Activated T-cell treated with anti-CD3 and anti-CD28 coated beads for 48 hours (primary cell): Measurements from ENCODE around the gene SNRNP27.
A peak's percentile ranks its signal among the peaks of the same experiment; 100 is the strongest.
"Not testable (repeated sequence)": the region's sequence is repeated elsewhere in the genome, so short reads cannot be mapped to it uniquely, and the experiment has no call there.

Experiments used
- DNase-seq: peaks from one replicate; pipeline ENCODE4 v3.0.0-alpha.2; 2020; ENCODE audit warnings: low read depth

SNRNP27 gene, protein sequence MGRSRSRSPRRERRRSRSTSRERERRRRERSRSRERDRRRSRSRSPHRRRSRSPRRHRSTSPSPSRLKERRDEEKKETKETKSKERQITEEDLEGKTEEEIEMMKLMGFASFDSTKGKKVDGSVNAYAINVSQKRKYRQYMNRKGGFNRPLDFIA

DNA sequence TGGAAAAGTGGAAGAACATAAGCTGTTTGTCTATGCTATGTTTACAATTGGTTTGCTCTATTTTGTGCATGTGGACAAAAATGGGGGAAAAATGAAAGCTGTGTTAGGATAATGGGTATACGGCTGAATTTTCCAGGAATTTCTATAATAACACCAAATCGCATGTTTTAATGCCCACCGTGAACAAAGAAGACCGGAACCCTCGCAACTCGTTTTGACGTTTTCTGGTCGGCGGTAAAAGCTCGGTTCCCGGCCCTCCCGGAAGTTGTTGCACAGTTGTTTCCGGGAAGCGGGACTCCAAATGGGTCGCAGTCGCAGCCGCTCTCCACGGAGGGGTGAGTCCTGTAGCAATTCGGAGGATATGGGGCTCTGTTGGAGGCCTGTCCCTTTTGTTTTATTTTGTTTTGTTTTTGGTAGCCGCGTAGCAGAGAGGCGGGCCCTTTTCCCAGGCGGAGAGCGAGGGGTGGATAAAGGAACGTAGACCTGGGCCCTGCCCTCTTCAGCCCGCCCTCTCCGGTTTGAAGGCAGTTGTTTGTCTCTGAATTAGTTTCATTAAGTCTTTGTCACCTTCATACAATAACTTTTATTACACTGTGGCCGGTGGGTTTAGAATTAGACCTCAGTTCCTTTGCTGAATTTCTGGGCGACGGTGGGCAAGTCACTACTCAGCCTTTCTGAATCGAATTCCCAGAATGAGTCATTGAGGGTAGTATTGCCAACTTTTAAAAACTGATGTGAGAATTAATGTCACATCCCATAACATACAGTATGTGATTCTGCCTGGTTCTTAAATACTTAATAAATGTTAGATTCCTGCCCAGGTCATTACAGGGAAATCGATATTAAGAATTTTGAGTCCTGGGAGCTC is at the start of gene SNRNP27:
TSS of gene SNRNP27 (plus strand) at position 273 of the 868 bp plus-strand sequence. CDS start at position 302, 29 bp downstream.
- DNase-seq: peak; percentile 72

DNA sequence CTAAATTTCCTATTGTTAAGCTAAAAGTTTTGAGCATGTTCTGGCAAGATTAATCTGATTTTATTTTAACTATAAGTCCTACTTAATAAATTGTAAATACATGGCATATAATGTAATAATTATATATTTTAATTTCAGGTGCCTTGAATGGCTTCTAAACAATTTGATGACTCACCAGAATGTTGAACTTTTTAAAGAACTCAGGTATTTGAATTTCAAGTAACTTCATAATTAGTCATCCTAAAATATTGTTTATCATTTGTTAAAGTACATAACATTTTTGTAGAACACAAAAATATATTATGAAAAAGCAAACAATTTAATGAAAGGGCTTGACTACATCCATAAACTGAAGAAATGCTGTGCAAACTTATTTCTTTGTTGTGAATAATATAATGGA is 49.8 kb upstream of the SNRNP27 start:
- DNase-seq: no peak

DNA sequence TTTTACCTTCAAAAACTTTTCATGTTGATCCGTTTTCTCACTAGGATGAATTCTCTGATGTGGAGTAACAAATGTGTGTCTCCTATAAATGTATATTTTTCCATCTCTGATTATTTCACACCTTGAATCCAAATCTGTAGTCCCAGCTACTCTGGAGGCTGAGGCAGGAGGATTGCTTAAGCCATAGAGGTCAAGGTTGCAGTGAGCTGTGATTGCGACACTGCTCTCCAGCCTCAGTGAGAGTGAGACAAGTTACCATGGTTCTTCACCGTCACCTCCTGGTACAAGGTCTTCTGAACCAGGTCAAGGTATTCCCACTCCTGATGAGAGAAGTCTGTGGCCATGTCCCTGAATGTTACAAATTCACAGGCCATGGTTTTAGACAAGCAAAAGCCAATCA is 49.2 kb upstream of the SNRNP27 start:
- no peak for DNase-seq

DNA sequence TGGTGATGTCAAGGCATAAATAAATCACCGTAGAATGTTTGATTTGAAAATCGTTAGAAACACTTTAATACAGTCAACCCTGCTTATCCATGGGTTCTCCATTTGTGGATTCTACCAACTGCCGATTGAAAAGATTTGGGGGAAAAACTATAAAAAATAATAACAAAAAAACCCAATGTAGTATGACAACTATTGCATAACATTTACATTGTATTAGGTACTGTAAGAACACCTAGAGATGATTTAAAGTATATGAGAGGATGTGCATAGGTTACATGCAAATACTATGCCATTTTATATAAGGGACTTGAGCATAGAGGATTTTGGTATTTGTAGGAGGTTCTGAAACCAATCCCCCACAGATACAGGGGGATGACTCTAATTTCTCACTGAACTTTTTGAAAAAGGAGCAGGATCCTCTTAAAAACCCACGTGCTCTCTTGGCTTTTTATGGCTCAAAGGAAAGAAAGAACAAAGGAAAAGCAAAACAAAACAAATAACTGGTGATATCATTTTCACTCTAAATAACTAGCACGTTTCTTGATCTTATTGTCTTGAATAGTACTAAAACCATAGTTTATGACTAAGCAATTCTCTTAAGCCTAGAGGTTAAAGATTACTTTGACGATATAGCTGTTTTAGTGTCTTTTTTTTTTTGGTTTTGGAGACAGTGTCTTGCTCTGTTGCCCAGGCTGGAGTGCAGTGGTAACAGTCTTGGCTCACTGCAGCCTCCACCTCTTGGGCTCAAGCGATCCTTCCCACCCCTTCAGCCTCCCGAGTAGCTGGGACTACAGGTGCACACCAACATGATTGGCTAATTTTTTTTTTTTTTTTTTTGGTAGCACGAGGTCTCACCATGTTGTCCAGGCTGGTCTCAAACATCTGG is 47.3 kb upstream of the SNRNP27 start:
- no peak for DNase-seq

DNA sequence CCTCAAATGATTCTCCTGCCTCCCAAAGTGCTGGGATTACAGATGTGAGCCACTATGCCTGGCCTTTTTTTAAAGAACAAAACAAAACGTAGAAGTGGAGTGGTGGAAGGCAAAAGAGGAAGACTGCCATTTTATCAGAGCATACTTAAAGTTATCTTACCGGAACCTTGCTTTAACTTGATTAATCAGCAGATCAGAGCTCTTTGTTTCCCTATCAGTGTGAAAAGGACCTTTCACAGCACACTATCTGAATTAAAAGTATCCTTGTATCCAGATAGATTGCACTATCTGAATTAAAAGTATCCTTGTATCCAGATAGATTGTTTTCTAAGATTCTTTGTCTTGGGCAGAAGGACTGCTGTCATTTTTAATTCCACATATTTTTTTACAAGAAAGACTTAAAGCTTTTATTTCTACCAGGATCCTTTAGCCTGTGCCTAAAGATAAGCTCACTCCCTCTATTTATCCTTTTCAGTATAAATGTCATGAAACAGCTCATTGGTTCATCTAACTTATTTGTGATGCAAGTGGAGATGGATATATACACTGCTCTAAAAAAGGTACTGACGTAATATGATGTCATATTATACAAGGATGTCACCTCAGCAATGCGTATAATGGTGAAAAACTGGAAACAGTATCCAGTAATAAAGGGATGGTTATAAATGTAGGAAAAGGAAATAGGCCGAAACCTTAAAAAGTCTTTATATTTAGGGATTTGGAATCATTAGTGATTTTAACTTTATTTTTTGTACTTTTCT is 46.5 kb upstream of the SNRNP27 start:
- no peak for DNase-seq

DNA sequence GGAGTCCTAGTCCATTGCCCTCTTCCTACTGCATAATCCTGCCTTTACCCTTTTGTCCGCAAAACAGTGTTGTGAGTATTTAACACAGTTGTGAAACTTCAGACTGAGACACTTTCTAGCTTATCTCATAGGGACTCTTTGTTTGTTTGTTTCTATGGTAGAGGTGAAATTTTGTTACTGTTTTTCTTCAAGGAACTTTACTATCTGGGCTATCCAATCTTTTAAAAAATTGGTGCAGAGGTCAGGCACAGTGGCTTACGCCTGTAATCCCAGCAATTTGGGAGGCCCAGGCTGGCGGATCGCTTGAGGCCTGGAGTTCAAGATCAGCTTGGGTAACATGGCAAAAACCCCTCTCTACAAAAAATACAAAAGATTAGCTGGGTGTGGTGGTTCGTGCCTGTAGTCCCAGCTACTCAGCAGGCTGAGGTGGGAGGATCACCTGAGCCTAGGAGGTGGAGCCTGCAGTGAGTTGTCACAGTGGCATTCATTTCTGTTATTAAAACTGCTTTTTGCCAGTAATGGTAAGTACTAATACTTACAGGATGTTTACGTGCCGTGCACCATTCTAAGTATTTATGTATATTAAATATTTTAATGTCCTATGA is 45.5 kb upstream of the SNRNP27 start:
- DNase-seq: no peak

DNA sequence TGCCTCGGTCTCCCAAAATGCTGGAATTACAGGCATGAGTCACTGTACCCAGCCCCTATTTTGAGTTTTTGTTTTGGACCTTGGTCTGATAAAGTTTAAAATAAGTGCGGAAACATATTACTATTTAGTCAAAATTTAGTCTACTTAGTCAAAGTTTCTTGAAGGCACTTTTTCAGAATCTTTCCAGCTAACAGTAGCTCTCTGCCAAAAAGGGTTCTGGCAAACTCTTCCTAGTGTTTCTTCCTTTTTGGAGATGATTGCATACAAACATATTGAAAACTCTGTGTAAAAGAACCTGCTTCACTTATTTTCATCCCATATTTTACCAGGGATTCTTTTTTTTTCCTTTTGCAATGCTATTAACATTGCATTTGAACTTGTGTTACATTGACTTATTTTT is 35.5 kb upstream of the SNRNP27 start:
- DNase-seq: no peak

DNA sequence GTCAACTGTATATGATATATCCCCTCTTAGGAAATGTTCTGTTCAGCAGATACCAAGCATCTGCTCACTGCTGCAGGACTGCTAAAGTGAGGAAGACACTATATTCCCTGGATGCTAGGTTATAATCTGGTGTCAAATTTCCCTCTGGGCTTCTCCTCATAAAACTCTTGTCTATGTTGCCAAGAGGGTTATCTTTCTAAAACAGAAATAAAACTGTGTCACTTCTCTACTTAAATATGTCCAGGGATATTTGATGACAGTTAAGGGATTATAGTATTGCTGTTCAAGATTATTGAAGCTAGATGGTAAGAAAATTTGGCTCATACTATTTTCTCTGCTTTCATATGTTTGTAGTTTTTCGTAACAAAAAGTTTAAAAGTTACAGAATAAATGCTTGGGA is 30.5 kb upstream of the SNRNP27 start:
- DNase-seq: no peak

DNA sequence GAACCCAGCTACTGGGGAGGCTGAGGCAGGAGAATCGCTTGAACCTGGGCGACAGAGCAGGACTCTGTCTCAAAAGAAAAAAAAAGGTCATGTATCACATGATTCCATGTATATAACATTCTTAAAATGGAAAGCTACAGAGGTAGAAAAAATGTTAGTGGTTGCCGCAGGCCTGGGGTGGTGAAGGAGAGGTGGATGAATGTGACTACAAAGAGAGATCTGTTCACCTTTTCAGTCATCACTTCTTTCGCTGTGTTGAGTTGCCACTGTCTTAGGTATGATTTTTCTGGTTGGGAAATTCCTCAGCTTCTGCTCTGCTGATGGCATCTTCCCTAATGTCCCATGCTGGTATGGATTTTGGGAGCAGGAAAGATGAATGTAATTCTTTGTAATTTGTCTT is 5.3 kb upstream of the SNRNP27 start:
- no peak for DNase-seq

DNA sequence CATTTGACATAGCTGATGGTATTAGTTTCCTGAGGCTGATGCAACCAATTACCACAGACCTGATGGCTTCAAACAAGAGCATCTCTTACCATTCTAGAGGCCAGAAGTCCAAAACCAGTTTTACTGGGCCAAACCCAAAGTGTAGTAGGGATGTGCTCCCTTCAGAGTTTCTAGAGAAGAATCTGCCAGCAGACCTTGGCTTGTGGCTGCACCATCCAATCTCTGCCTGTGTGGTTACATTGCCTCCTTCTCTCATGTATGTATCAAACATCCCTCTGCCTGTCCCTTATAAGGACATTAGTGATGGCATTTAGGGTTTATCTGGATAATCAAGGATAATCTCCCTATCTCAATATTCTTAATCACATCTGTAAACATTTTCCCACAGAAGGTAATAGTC is 4.5 kb upstream of the SNRNP27 start:
- no peak for DNase-seq

DNA sequence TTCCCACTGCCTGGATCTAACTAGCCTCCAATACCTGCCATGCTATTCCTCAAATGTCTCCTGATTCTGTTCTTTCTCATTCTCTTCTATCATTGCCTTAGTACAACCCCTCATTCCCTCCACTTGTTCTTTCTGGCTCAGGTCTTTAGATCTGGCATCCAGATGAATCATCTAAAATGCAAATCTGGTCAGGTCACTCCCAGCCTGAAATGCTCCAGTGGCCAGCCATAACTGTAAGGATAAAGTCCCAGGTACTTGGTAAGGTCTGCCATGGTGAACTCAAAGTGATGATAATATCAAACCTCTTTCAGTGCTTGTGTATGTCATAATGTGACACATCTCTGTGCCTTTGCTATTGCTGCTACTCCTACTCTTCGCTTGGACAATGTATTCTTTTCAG is 2.9 kb upstream of the SNRNP27 start:
- no peak for DNase-seq

DNA sequence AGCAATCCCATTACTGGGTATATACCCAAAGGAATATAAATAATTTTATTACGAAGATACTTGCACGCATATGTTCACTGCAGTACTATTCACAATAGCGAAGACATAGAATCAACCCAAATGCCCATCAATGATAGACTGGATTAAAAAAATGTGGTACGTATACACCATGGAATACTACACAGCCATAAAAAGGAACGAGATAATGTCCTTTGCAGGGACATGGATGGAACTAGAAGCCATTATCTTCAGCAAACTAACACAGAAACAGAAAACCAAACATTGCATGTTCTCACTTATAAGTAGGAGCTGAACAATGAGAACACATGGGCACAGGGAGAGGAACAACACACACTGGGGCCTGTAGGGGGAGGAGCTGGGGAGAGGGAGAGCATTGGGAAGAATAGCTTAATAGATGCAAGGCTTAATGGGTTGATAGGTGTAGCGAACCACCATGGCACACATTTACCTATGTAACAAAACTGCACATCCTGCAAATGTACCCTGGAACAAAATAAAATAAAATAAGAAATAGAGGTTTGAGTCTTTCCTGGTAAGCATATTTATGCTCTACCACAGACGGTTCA is 825 bp upstream of the SNRNP27 start:
- DNase-seq: not testable (repeated sequence)

DNA sequence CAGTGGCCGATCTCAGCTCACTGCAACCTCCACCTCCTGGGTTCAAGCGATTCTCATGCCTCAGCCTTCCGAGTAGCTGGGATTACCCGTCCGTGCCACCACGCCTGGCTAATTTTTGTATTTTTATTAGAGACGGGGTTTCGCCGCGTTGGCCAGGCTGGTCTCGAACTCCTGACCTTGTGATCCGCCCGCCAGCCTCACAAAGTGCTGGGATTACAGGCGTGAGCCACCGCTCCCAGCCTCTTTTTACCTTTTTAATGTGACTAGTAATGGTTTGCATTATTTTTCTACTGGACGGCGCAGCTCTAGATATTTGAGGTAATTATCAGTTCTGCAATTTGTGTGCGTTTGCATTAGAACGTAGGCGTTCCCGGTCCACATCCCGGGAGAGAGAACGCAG is 981 bp downstream of the SNRNP27 start:
- not testable (repeated sequence) for DNase-seq

DNA sequence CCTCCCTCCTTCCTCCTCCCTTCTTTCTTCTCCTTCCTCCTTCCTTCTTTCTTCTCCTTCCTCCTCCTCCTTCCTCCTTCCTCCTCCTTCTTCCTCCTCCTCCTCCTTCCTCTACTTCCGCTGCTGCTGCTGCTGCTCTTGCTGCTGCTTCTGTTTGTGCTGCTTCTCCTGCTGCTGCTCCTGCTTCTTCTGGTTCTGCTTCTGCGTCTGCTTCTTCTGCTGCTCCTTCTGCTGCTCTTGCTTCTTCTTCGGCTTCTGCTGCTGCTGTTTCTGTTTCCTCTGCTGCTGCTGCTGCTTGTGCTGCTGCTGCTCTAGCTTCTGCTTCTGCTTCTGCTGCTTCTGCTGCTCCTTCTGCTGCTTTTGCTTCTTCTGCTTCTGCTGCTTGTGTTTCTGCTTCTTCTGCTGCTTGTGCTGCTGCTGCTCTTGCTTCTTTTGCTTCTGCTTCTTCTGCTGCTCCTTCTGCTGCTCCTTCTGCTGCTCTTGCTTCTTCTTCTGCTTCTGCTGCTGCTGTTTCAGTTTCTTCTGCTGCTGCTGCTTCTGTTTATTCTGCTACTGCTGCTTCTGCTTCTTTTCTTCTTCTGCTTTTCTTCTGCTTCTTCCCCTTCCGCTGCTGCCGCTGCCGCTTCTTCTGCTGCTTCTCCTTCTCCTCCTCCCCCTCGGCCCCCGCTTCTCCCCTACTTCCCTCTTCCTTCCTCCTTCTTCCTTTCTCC is 8.6 kb downstream of the SNRNP27 start:
- DNase-seq: no peak

DNA sequence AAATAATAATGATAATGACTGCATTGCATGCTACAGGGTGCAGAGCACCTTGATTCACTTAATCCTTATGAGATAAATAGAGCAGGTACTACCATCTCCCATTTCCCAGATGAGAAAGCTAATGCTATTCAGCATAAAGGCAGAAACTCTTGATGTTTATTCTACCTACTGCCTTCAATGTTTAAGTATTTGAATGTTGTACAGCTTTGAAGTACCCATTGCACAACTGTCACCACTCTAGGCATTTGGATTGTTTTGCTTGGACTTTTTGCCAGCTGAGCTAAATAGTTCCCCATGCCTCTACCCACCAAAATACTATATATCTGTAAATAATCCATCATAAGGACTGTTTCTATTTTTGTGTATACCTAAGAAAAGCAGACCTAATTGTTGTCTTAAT is 13.5 kb downstream of the SNRNP27 start:
- no peak for DNase-seq

DNA sequence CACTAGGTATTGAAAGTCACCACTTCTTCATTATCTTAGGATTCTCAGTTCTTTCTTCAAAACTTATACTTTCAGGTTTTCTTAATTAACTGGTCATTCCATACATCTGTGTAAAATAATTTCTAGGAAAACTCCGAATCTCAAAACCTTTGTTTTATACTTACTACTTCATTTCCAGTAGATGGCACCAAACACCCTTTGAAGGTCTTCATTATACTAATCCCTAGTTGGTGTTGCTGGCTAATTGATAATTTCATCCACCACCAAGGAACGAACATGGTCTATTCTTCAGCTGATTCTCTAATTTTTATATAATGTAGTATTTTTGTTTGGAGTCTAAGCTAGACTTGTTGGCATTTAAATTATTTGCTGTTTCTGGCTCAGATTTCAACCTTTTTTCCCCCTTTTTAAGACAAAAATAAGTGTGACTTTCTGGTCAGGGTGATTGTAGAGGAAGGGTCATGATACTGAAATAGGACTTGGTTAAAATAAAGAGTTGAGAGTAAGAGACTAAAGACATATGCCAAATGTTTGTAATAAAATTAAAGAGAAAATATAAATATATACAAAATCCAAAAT is 18.3 kb downstream of the SNRNP27 start:
- no peak for DNase-seq

DNA sequence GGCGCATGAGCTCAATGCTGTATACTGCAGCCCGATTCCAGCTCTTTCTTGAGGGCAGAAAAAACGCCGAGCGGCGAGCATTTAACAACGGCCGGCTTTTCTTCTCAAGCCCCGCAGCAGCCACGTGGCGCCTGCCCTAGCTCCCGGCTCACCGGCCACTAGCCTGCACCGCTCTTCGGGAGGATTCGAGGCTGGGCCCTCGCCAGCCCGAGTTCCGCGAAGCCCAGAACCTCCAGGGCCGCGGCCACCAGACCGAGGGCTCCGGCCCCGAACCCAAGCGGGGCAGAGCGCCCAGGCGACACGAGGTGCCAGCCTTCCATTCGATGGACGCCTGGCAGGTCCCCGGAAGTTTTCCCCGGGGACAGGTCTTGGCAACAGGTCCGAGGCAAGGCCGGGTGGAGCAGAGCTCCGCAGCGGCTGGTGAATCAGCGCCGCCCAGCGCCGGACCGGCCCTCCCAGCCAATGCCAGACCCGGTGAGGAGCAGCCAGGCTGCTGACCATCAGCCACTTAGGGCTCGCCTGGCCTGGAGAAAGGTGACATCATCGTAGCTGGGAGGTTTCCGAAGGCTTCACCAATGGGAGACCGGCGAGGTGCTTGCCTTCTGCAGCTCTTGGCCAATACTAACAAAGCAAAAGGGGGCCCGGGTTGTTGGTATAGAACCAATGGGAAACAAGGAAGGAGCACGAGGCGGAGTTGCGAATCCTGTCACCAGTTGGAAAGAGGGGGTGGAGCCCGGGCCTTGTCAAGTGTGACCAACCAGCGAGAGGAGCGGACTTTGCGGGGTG is 20.6 kb downstream of the SNRNP27 start:
- DNase-seq: no peak

DNA sequence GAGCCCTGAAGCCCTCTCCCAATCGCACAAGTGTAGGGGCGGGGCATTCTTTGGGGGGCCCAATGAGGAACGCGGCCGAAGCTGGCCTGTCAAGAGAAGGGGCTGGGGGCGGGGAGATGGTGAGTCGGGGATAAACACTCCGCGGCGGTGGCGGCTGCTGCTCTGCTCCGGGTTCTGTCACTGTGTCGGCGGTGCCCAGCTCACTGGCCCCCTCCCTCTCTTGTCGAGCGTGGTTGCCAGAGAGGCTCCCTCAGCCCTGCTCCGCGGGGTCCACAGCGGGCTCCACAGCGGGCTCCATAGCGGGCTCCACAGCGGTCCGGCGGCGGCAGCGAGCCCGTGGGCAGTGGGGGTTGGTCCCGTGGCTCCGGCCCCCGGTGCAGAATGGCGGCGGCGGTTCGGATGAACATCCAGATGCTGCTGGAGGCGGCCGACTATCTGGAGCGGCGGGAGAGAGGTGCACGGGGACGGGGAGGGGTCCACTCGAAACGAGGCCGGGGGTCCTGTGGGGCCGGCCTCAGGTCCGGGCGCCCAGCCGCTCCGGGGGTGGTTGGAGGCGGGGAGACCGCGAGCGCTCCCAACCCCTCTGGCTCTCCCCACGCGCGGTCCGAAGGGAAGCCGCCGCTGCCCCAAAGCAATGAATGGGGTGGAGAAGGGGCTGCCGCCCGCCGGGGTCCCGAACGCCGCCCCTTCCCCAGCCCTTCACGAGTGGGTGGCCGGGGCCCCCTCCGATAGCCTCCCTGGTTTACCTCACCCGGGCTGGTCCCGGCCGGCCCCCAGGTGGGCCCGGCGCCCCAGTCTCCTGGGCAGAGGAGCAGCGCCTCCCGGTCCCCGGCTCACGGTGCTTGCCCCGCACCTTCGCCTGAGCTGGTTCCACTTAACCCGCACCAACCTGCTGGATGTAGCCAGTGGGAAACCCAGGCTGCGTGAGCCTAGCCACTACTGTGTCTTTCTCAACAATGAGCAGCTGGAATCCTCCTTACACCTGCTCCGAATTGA is 21.5 kb downstream of the SNRNP27 start, which contains the start of gene MXD1:
TSS of gene MXD1 (plus strand) at position 160 of the 996 bp plus-strand sequence. CDS start at position 382, 222 bp downstream.
- DNase-seq: peak; percentile 99
